ENCODE results near the gene XXYLT1. TPM values are rescaled to one million over a fixed set of nuclear protein-coding genes. Genes with fewer than 3 reads are reported as not detected.

XXYLT1 gene
- total and polyA plus RNA-seq, 2 of the 4 experiments (the other 2 are of a cell fraction) = 14.7 to 18.1 TPM

GRCh38 chr3:195045481-195046210 lies 225.3 kb downstream of the XXYLT1 start:
- in situ Hi-C loops (cut with MboI; ENCODE audit: low sequenced_read_pairs) = no loop called here
- intact Hi-C loops (cut with micrococcal nuclease) = no loop called here
- Histone ChIP-seq H3K4ac (ENCODE audit: low read depth, low read length) (no peak overlapping the region), H4K91ac (ENCODE audit: insufficient read depth, low read depth, low read length) (no peak overlapping the region), H2BK15ac (ENCODE audit: low read depth, low read length) (no peak overlapping the region), H2BK5ac (ENCODE audit: low read depth, low read length, poor library complexity, severe bottlenecking) (no peak overlapping the region), H2BK120ac (ENCODE audit: low read depth, low read length) (no peak overlapping the region), H3K9me1 (ENCODE audit: insufficient read depth, low read length) (no peaks in the 10 kb centered on the region), H2BK20ac (ENCODE audit: low read depth, low read length) (no peak overlapping the region), H2AK5ac (ENCODE audit: low read depth, low read length) (no peak overlapping the region), H3K9ac (ENCODE audit: low read depth, low read length) (no peak overlapping the region), H3K56ac (ENCODE audit: extremely low read depth, insufficient read depth, low read length) (no peak overlapping the region), H3K27me3 (ENCODE audit: control insufficient read depth, insufficient read depth, low read length) (peaks cover 38% of the 10 kb centered on the region), H3K18ac (ENCODE audit: low read depth, low read length) (no peak overlapping the region), H3K14ac (replicated peaks; ENCODE audit: low read depth, low read length) (no peak overlapping the region), H3K4me2 (ENCODE audit: low read depth, low read length) (no peak overlapping the region), H2AFZ (replicated peaks; ENCODE audit: low read length, poor library complexity) (no peak overlapping the region), H3K4me1 (ENCODE audit: control insufficient read depth, insufficient read depth, low read length) (no peaks in the 10 kb centered on the region), H3K9me3 (ENCODE audit: control insufficient read depth, insufficient read depth, low read length) (no peaks in the 10 kb centered on the region), H3K36me3 (ENCODE audit: control insufficient read depth, insufficient read depth, low read length) (no peaks in the 10 kb centered on the region), H3K79me1 (ENCODE audit: low read depth in 1 of 2, low read length in 2 of 2) (no peaks in the 10 kb centered on the region), H3K27ac (ENCODE audit: insufficient read depth, low read length) (no peak overlapping the region), H3K23ac (ENCODE audit: low read depth, low read length) (no peak overlapping the region), H4K5ac (ENCODE audit: low read depth, low read length) (no peak overlapping the region), H2AK9ac (replicated peaks; ENCODE audit: low read depth, low read length, poor library complexity) (no peak overlapping the region), H4K20me1 (ENCODE audit: insufficient read depth, low read length) (no peaks in the 10 kb centered on the region), H3K4me3 (ENCODE audit: insufficient read depth, low read depth, low read length) (no peak overlapping the region), H4K8ac (ENCODE audit: low read depth in 2 of 2, low read length in 2 of 2) (no peak overlapping the region)
- BruUV-seq (replicated peaks) = no TSS peak
- ChIA-PET POLR2A (ENCODE audit: unreplicated experiment) (no interaction called here), CTCF (no interaction called here)
- TF ChIP-seq NFE2L2 (IDR thresholded peaks at IDR 0.05; ENCODE audit: low read depth, low read length) (no peak), MAFK (IDR thresholded peaks at IDR 0.05; ENCODE audit: low read depth, low read length) (no peak), MXI1 (IDR thresholded peaks at IDR 0.05; ENCODE audit: borderline replicate concordance, low read depth, low read length) (no peak), USF2 (IDR thresholded peaks at IDR 0.05; ENCODE audit: low read depth, low read length) (no peak), CTCF (conservative IDR thresholded peaks at IDR 0.05; ENCODE audit: low read depth, low read length) (no peak), SMC3 (IDR thresholded peaks at IDR 0.05; ENCODE audit: low read depth, low read length) (no peak), BHLHE40 (IDR thresholded peaks at IDR 0.05; ENCODE audit: low read depth, low read length) (no peak), ELK1 (IDR thresholded peaks at IDR 0.05; ENCODE audit: borderline replicate concordance, low read depth, low read length) (no peak), RAD21 (IDR thresholded peaks at IDR 0.05; ENCODE audit: low read length) (no peak), RFX5 (IDR thresholded peaks at IDR 0.05; ENCODE audit: low read depth, low read length) (no peak), MAZ (IDR thresholded peaks at IDR 0.05; ENCODE audit: borderline replicate concordance, low read depth, low read length) (no peak), RCOR1 (IDR thresholded peaks at IDR 0.05; ENCODE audit: insufficient replicate concordance, low read length) (no peak), POLR2A (IDR thresholded peaks at IDR 0.05; ENCODE audit: low read depth, low read length) (no peak), CHD1 (IDR thresholded peaks at IDR 0.05; ENCODE audit: low read depth, low read length) (no peak)
- ATAC-seq (ENCODE audit: low read depth) = no peak
- dilution Hi-C loops (cut with HindIII; ENCODE audit: low sequenced_read_pairs, unreplicated experiment) = no loop called here
- no CpG with 5 or more reads among the region's 17 CpGs for WGBS, 2 experiments (ENCODE audit: extremely low coverage in 2 of 2, insufficient read length in 1 of 2)
- no peak for DNase-seq

All from IMR-90 (cell line).